ENCODE results near the gene ULBP2.
A peak's percentile ranks its signal among the peaks of the same experiment; 100 is the strongest.

DNA sequence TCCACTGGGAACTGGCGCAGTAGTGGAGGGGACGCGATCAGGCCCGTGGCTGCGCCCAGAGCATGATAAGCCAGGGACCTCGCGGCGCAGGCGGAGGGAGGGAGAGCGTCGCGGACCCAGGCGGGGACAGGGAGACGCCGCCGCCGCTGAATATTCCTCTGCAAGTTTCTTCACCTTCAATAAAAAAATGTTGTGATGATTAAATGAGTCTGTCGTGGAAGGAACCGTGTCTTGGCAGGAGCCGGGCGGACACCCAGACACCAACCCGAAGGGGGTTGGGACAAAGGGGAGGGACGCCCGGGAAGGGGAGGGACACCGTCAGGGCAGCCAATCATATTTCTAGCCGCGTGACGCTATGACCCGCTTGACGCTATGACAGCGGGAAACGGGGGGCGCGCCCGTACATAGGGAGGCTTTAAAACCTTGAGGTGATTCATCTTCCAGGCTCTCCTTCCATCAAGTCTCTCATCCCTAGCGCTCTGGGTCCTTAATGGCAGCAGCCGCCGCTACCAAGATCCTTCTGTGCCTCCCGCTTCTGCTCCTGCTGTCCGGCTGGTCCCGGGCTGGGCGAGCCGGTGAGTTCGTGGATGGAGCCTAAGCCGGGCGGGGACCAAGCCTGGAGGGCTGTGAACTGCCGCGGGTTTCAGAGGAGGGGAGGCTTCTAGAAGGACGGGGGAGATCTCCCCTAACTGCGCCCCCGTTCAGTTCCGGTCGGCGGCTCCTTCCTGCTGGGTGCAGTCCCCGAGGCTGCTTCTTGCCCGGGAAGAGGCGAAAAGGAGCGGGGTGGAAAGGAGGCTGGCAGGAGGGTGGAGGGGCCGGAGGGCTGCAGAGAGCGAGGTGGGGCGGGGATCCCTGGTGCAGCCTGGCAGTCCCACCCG, at the start of gene ULBP2:
- TF ChIP-seq, protein P1, sequence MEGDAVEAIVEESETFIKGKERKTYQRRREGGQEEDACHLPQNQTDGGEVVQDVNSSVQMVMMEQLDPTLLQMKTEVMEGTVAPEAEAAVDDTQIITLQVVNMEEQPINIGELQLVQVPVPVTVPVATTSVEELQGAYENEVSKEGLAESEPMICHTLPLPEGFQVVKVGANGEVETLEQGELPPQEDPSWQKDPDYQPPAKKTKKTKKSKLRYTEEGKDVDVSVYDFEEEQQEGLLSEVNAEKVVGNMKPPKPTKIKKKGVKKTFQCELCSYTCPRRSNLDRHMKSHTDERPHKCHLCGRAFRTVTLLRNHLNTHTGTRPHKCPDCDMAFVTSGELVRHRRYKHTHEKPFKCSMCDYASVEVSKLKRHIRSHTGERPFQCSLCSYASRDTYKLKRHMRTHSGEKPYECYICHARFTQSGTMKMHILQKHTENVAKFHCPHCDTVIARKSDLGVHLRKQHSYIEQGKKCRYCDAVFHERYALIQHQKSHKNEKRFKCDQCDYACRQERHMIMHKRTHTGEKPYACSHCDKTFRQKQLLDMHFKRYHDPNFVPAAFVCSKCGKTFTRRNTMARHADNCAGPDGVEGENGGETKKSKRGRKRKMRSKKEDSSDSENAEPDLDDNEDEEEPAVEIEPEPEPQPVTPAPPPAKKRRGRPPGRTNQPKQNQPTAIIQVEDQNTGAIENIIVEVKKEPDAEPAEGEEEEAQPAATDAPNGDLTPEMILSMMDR (IDR thresholded peaks at IDR 0.05), result no peak
- peak in 1 of 2 donors; percentile 47 for TF ChIP-seq POLR2A (IDR thresholded peaks at IDR 0.05)
